NCI-H69 (cell line): ENCODE data around the gene PSMG1.
A peak's percentile ranks its signal among the peaks of the same experiment; 100 is the strongest.
"Not testable (repeated sequence)": the region's sequence is repeated elsewhere in the genome, so short reads cannot be mapped to it uniquely, and the experiment has no call there.

ENCODE experiments used
- DNase-seq: peaks from one replicate; lab custom pipeline; 2025; lab: John Stamatoyannopoulos, UW

The PSMG1 gene

DNA sequence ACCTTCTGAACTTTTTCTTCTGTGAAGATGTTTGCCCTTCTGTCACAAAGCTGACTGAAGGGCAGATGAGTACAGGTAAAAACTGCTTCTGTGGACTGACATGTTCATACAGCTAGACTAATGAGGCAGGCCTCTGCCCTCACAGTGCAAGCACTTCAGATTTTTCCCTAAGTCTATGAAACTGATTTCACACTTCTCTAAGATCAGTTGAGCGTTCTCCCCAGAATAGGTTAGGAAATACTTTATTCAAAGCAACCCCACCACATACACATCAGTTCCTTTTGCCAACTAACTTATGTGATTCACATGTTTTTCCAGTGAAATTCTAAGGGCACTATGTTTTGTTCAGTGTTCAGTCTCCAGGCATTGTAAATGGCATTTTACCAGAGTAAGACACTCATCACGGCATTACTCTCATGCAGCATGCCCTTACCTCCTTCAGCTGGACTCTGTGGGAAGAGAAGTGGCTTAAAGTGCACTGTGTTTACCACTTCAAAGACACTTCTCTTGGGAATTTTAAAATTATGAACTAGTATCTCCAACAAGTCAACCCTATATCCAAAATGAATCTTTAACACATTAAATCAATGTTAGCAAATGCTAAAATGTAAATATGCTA lies 5.4 kb upstream of the PSMG1 start:
- DNase-seq, result no peak

DNA sequence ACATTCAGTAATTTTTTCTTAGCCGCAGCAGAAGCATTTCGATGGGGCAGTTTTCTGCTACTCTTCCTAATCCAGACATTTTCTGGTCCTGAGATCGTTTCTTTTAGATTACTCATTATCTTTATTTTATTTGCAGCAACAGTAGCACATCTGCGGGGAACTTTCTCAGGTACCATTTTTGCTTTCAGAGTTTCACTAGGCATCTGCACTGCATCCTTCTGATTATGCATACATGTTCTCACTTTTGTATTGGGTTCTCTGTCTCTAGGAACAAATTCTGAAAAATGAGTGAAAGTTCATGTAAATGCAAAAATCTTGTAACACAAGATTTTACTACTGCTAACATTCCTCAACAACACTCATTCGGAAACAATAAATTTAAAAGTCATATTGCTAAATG lies 3.9 kb upstream of the PSMG1 start:
- no peak for DNase-seq

DNA sequence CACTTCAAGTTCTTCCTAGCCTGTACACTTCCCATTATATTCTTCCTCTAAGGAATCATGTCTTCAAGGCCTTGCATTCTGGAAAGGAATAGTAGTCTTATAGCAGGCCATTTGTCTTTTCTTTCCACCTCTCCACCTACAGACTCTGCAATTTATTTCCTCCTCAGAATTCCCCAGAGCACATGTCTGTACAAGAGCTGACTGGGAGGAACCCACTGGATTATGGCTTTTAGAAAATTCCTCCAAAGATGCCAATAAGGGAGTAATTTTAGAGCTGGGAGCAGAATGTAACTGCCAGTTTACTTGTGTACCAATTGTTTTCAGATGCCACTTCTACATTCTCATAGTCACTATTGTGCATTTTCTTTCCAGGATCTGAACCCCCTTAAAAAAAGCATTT lies 3.4 kb upstream of the PSMG1 start:
- DNase-seq, result peak; percentile 51

DNA sequence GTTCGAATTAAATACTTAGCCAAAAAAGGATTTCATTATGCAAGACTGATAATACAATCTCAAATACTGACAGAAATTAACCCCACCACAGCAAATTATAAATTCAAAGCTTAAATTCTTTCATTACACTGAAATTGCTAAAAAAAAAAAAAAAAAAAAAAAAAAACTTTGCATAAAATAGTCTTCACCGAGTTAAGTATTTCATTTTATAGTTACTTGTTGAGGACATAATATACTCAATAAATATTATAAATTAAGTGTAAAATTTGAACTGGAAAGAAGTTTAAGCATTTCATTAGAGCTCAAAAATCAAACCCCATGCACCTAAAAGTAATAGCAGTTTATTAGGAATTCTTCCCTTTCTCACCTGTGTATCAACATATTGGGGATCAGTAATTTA lies 1.9 kb upstream of the PSMG1 start:
- DNase-seq, result no peak

DNA sequence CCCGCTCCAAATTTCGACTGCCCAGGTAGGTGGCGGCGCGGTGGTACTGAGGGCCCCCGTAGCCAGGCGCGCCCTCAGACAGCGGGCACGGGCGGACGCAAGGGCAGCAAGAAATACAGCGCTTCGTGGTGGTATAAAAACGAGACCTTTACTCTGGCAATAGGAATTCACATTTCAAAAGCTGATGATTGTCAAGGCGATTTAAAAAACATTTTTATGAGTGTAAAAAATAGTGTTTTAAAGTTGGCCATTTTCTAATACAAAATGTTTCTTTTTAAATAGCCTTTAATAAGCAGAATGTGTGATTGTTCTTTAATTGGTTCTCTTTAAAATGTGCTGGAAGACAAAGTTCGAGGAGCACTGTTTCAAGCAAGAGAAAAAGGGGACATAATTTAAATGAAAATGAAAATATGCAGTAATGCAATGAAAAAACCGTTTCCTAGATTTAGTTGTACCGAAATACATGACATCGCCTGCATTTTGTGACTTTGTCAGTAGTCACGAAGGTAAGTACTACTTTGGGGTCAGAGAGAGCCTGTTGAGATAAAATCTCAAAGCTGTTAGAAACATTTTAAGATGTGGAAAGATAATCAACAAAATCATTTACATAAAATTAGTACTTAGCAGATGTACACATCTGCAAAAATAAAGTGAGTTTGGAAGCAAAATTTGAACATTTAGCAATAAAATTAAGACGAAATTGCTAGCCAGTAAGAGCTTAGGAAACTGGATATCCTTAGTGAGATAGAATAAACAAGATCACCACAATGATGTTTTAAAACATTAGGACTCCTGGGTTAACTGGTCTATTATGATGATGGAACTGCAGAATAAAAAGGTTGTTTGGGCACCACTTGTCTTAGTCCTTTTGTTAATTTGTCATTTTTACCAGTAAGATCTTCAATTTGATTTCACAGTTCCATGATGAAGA lies 1.1 kb upstream of the PSMG1 start:
- DNase-seq, result peak; percentile 49

DNA sequence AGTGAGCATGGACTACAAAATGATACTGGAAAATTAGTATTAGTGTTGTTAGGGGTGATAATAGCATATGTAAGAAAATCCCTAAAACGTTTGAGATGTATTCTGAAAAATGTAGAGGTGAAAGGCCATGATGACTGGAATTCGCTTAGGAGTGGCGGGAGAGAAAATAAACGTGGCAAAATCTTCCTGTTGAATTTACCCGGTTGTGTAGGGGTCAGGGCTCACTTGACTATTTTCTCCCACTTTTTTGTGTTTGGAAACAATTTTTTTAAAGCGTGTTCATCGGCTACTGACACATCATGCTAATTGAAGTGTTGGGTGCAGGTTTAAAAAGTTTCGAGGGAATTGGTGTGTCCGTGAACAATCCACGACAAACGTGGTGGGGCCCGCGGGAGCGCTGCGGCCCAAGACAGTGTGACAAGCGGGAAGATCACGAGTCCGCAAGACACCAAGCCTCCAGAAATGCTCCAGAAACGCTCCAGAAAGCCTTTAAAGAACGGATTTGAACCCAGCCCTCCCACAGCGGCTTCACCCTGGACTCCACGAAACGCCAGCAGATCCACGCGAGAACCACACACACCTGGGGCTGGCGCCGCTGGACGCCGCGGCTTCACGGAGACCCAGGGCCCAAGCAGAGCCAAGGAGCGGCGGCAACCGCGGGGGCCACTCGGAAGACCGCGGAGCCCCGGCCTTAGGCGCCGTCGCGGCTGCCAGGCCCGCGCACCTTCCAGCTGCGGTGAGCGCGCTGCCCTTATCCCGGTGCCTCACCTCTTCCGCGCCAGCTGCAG lies 573 bp downstream of the PSMG1 start:
- peak; percentile 45 for DNase-seq

DNA sequence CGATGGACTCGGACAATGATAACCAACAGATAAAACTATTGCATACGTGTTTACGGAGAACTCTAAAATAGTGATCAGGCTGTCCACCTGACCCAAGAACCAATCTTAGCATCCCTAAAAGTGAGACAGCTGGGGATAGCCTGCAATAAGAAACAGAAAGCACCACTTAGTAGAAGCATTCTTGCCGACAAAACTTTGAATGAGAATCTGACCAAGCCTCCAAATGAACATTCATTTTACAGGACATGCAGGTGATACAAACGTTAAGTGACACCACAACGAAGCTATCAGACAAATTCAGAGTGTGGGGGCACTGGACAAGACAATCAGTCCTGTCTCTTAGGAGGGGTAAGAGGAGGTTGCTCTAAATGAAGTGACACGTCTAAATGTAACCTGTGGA lies 1.2 kb downstream of the PSMG1 start:
- DNase-seq, result peak; percentile 39

DNA sequence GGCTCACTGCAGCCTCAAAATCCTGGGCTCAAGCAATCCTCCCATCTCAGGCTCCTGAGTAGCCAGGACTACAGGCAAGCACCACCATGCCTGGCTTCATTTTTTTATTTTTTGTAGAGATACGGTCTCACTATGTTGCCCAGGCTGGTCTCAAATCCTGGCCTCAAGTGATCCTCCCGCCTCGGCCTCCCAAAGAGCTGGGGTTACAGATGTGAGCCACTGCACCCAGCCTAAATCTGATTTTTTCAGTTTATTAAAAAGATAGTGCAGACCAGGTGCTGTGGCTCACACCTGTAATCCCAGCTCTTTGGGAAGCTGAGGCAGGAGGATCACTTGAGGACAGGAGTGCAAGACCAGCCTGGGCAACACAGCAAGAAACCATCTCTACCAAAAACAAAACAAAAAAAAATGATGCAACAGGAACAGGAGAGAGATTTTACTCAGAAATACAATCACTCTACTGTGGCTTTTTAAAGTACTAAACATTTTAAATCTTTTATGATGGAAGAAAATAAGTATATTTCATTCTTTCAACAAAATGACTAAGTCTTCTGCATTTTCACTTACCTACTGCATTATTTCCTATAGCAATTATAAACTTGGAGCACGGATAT lies 1.9 kb downstream of the PSMG1 start:
- no peak for DNase-seq

DNA sequence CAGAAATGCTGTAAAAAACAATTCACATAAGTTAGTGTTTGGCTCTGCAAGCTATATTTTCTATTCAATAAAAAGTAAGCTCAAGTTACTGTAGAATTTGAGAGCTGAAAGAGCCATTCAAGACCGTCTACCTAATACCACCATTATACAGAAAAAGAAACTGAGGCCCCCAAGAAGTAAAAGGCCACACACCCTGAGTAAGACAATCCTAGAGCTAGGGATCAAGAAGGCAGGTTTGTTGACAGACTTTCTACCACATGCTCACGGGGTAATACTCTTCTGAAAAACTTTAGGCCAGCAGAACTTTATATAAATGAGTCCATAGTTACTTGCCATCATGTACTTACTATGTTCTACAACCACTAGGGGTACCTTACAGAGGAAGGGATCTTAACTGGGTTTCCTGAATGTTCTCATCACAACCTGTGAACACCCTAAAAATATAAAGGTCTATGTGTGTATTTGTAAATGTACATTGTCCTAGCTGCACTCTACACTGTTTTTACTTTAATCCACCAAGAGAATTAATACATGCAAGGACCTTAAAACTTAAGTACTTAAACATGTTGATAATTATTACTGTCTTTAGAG lies 2.7 kb downstream of the PSMG1 start:
- no peak for DNase-seq

DNA sequence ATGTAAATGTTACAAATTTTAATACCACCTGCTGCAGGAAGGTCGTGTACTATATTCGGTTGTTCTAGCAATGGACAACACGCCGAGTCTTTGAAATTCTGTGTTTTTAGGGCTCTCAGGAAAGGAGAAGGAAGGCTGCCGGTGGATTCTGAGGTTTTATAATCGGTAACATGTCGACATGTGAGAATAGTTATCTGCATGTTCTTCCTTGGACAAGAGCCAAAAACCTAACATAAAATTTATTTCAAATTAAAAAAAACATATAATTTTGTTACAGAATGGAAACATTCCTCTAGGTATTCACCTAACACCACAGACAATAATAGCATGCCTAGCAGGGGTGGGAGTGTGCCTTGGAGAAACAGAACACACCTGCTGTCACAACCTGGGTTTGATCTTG lies 4.8 kb downstream of the PSMG1 start:
- DNase-seq, result no peak

DNA sequence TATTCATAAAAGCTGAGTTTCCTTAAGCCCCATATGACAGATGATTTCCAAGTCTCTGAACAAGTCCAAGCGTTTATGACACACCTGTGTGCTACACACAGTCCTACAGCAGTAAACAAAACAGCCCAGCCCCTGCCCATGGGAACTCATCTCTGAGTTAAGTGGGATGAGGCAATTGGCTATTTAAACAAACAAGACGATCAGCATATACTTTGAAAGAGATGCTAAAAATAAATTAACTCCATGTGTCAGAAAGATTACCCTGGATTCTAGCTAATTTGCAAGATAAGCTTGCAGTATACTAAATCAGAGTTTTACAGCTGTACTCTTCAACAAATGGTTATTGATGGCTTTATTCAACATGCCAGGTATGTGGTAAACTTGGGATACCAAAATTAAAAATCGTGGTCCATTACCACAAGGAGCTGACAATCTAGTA lies 7.0 kb downstream of the PSMG1 start:
- peak; percentile 14 for DNase-seq

DNA sequence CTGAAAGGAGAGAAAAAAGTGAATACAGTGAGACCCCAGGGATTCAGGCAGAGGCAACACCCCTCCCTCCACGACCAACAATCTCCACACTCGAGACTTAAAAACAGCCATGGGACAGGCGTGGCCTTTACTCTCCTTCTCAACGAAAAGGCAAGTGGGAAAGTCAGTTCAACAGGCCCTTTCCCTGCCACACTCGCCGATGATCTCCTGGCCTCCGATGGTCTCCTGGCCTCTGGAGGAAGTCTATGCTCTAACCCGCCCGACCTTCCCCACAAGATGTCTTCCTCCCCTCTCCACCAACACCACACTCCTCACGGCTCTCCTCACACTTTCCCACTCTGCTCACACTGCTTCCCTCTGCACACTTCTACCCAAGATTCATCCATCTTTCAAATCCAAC lies 7.6 kb downstream of the PSMG1 start:
- DNase-seq, result no peak

DNA sequence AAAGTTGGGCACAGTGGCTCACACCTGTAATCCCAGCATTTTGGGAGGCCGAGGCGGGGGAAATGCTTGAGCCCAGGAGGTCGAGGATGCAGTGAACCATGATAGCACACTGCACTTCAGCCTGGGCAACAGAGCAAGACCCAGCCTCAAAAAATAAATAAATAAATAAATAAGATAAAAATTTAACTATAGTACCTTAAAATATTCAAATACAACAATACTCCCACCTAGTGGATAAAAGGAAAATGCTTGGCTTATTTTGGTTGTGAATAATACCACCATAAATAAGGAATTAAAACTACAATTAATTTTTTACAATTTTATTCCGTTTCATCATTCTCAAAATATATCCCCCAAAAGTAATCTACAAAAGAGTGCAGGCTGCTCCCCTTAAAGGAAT lies 8.1 kb downstream of the PSMG1 start:
- DNase-seq, result peak; percentile 11

DNA sequence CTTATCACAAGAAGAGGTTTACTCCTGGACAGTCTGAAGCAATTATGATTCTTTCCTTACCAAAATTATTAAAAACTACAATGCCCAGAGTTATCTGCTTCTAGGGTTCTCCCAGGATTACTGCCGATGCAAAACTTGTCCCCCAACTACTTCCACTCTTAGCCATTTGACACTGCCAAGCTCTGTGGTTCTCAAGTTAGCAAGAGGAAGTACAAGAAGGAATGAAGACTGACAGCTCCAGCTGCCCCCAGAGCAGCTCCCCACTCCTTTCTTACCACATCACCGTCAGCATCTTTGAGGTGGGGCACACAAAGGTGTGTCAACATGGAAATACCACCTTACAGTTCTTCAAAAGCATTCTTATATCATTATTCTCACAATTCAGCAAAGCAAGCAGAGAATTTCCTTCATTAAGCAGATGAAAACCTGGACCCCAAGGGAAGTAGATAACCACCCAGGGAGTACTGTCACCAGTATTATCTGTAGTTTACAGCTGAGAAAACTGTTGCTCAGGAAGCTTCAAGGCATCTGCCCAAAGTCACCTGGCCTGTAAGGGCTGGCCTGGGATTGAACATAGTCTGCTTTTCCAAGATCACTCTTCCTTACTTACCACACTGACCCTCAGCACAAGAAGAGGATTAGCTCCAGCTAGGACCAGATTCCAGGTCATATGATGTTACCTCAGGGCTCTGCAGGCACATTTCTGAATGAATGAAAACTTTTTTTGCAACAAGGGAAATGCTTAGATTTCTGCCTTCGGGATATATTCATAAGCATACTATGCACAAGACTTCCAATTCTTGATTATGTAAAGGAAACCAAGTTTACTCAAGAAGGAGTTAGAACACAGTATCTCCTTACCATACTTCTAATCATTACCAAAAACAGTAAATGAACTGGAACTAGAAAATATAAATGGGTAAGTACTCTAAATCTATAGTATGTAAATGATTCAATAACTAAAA lies 9.3 kb downstream of the PSMG1 start:
- DNase-seq, result no peak

DNA sequence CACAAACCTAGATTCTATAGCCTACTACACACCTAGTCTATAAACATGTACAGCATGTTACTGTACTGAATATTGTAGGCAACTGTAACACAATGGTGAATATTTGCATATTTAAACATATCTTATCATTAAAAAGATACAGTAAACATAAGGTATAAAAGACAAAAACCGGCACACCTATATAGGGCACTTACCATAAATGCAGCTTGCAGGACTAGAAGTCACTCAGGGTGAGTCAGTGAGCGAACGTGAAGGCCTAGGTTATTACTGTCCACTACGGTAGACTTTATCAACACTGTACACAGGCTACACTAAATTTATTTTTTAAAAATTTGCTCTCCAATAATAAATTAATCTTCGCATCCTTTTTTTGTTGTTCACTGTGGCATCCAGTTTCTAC lies 13.3 kb downstream of the PSMG1 start:
- DNase-seq, result no peak

DNA sequence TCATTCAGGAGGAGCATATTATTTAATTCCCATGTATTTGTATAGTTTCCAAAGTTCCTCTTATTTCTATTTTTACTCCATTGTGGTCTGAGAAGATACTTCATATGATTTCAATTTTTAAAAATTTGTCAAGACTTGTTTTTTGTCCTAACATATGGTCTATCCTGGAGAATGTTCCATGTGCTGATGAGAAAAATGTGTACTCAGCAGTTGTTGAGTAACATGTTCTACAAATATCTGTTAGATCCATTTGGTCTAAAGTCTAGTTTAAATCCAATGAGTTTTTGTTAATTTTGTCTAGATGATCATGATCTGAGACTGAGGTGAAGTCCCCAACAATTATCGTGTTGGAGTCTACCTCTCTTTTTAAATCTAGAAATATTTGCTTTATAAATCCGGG lies 14.5 kb downstream of the PSMG1 start:
- no peak for DNase-seq

DNA sequence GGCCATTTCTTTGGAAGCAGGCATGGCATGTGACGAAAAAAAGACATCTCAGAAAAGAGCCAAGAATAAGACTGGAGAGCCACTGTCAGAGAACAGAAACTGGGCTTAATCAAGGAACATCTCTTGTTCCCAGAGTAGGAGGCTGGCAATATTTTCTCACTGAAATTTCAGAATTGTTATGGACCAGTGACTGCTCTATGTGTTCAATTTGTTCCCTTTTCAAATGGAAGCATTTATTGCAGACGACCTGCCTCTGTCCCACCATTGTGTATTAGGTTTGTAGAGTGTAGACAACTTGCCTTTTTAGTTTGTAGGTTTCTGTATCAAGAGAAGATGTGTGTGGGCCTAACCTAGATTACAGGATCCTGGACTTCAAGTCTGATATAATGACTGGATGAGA lies 18.7 kb downstream of the PSMG1 start:
- no peak for DNase-seq

DNA sequence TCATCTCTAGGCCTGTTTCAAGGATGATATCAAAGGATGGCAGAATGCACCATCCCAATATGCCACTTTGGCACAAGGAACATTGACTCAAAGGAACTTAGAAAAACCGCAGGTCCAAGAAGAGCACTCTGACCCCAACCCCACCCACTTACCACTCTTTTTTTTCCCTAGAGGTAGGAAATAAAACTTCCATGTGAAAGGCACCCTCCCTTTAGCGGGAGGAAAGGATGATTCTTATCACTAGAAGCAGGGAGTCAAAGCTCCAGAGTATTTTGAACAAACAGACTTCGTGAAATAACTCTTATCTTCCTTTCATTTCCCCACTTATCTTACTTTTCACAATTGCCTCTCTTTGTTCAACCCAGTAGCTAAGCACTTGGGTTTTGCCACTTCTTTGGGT lies 22.2 kb downstream of the PSMG1 start:
- DNase-seq, result no peak

DNA sequence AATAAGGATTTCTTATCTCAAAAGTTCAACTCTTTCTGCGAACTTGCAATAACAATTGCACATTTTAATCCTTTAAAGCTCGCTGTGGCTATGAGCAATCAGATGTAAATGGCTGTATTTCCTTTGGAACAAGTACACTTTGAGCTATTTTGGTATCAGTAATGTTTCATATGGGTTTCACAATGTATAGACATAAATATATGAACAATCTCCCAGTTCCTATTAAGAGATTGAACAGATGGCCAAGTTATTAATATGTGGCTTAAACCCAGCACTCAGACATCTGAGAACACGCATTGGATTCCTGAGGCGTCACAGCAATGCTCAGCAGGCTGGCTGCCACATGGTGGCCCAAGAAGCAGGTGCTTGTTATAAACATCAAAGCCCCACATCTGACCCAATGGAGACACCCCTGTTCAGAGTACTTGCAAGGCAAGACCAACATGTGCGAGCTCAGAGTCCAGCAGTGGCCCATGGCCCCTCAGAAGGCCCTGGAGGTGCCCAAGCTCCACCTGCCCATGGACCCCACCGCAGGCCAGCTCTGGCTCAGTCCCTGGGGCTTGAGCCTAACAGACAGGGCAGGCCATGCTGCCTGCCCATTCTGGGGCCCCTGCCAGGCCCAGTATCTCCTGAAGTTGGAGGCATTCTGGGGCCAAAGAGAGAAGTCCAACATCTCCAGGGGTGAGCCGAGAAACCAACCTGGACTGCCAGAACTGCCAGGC lies 23.7 kb downstream of the PSMG1 start:
- peak; percentile 24 for DNase-seq

DNA sequence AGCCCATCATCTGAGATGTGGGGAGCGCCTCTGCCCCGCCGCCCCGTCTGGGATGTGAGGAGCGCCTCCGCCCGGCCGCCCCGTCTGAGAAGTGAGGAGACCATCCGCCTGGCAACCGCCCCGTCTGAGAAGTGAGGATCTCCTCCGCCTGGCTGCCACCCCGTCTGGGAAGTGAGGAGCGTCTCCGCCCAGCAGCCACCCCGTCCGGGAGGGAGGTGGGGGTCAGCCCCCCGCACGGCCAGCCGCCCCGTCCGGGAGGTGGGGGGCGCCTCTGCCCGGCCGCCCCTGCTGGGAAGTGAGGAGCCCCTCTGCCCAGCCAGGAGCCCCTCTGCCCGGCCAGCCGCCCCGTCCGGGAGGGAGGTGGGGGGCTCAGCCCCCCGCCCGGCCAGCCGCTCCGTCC lies 26.0 kb downstream of the PSMG1 start:
- not testable (repeated sequence) for DNase-seq
